Left renal cortex interstitium (tissue), 4 donors: ENCODE measurements around the gene NDP. TPM values are rescaled to one million over a fixed set of nuclear protein-coding genes. Genes with fewer than 3 reads are reported as not detected.

Experiments used
- DNase-seq, 4 donors: peaks; one replicate each; pipeline ENCODE4 v3.0.0-alpha.2; 2013; ENCODE audit warnings: low read depth in 4 of 4, low spot score in 2 of 4, missing footprints in 1 of 4
- polyA plus RNA-seq, 4 donors: library from polyadenylated mRNA; unstranded; fragments of 120-200 nt; gene quantifications; one replicate each; pipeline ENCODE4 v1.2.1, GENCODE V29; 2013; ENCODE audit not compliant: insufficient read length in 4 of 4

NDP gene, protein sequence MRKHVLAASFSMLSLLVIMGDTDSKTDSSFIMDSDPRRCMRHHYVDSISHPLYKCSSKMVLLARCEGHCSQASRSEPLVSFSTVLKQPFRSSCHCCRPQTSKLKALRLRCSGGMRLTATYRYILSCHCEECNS
- 1 to 10 TPM; 1.4 to 4.9 (median 2.8) TPM for polyA plus RNA-seq

DNA sequence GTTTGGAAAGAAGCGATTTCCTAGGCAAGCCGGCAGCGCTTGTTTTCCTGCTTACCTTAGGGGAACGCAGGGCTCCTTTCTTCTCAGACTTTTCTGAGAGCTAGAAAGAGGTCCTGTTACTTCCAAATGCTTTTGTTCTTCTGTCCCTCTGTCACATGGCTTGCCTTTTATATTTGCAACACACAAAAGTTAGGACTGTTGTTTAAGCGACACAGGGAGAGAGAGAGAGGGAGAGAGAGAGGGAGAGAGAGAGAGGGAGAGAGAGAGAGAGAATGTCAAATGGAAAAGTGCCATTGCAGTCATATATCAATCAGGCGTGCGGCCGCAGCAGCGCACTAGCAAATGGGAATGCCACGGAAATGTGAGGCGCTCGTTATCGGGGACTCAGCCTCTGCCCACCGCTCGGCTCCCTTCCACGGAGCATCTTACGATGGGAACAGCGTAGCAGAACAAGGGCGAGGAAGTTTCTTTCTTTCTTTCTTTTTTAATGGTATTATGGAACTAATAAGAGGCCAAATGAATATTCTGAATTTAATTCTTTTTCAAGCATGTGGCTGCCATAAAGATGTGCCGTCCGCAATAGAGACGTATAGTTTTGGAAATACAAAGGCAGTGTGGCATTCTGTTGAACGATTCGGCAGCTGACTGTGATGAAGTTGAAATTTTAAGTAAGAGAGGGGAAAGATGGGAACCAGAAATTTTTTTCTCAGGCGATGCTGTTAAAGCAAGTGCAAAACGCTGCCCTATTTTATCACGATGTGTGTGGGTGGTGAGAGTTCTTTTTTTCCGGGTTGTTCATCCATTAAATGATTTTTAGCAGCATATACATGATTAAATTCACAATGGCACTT lies at the start of gene NDP:
Gene NDP, minus strand, starts transcription at position 142 of the 851 bp plus-strand sequence. CDS start 14,745 bp downstream, outside the sequence.
- DNase-seq: peak in 1 of 4 donors; percentile 37

DNA sequence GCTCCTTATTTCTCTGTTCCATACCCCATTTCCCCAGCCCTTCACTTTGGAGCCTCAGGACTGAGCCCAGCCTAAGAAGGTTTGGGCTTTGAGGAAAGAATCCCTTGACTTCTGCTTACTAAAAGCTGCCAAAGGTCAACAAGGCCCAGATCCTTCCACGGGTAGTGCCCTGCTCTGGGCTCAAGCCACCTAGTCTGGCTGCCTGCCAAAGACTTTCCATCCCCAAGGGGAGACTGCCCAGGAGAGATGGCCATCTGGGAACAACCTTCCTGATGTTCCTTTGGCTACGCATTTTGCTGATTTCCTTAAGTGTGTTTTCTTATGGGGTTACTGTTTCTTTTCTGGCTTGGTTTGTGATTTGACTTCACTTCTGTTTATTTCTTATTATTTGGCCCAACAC lies 49.8 kb upstream of the NDP start:
- DNase-seq: no peak

DNA sequence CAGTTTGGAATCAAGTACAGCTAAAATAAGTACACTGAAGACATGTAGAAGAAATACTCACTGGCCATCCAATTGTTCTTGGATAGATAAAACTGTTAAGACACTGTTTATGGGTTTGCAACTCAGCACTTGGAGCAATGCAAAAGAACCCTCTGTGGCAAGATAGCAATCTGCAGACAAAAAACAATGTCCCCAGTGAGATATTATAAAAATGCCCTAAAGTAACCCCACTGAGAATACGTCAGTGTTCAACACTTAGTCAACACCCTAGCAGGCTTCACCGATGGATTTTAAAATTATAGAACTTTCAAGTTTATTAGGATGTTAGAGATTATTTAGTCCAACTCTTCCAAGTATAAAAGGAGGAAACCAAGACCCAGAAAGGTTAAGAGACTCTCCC lies 47.5 kb upstream of the NDP start:
- DNase-seq: no peak

DNA sequence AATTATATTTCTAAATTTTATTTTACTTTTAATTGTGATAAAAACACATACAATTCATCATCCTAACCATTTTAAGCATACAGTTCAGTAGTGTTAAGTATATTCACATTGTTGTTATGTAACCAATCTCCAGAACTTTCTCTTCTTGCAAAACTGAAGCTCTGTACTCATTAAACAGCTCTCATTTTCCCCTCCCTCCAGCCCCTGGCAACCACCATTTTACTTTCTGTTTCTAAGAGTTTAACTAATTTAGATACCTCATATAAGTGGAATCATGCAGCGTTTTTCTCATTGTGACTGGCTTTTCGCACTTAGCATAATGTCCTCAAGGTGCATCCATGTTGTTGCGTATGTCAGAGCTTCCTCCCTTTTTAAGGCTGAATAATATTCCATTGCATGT lies 46.7 kb upstream of the NDP start:
- DNase-seq: no peak

DNA sequence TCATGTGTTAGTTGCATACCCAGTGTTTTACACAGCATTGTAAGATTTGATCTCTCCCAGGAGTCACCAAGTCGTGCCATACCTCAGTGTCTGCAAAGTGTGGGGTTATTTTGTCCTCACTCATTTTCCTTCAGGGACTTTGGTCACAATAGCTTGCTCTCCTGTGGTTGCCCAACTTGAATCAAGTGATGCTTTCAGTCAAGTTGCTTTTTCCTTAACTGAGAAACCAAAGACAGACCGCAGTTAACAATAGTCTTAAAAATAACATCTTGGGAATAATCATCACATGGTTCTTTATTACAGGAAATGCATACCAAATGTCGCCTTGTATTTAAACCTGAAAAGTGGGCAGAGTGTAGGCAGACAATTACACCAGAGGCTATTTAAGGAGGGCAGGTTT lies 44.5 kb upstream of the NDP start:
- no peak for DNase-seq

DNA sequence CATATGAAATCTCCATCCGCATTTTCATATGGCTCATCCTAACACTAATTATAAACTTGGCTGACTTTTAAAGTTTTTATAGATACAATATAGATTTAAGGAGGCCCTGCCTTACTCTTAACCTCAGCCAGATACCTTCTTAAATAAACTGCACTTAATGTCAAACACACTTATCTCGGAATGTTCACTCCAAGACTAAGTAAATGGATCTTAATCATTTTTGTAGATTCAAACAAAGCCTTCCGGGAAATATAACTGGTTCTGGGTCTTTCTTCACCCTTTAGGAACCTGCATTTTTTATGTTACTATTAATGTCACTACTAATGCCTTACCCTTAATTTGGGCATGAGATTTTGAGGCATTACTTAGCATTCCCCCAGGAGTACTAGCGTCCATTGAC lies 43.7 kb upstream of the NDP start:
- no peak for DNase-seq

DNA sequence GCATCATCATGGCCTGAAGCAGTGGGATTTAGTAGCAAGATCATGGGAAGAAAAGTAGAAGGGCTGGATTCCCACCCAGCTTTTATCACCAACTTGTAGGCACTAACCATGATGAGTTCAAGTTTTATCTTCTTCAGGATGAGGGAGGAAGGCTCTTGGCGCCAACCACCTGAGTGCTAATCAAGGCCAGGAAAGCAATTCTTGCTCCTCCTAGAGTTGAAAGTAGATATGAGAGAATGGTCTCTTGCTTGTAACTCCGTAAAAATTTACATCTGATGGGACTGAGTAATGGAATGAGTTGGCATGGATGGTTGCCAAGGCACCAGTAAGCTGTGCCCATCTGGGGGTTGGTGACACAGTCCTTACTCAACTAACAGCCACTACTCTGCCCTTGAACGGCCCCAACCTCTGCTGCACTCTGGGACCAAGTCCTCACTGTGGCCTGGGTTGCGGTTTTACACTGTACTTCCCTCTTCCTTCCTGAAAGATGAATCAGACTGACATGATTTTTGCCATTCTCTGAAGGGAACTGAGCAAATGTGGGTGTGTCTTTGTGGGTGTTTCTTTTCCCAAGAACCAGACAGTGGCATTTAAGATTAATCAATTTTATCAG lies 39.4 kb upstream of the NDP start:
- no peak for DNase-seq

DNA sequence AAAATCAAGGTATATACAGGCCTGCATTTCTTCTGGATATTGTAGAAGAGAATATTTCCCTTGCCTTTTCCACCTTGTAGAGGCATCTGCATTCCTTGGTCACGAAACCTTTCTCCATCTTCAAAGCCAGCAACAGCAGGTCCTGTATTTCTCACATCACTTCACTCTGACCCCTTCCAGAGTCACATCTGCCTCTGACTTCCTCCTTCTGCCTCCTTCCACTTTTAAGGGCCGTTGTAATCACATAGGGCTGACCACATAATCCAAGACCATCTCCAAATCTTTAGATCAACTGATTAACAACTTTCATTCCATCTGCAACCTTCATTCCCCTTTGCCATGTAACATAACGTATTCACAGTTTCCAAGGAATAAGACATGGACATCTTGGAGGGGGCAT lies 38.3 kb upstream of the NDP start:
- no peak for DNase-seq

DNA sequence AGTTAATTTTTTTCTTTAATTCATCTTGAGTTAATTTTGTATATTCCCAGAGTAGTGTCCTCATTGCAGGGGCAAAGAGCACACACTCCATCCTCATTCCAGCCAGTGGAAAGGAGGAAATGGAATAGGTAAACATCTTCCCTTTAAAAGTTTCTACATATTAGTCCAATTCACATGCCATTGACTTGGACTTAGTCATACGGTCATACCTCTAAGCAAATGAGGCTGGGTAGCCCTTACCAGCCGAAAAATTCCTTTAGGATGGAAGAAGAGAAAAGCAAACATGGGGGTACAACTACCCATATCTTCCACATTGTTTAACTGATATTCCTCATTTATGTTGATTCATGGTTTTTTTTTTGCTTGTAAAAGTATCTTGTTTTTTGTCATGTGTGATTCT lies 37.4 kb upstream of the NDP start:
- DNase-seq: no peak

DNA sequence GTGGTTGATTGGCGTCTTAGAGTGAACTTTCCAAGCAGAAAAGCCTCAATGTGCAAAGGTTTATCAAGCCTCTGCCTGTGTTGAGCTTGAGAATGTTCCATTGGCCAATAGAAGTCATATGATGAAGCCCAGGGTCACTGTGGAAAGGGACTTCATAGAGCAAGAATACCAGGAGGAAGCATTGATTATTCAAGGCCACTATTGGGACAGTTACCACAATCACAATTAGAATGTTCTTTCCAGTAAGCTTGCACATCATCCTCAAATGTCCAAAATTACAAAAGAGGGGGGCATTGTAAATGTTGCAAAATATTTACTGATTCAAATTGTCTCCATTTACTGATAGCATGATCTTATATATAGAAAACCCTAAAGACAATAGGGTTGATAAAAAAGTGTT lies 32.9 kb upstream of the NDP start:
- no peak for DNase-seq

DNA sequence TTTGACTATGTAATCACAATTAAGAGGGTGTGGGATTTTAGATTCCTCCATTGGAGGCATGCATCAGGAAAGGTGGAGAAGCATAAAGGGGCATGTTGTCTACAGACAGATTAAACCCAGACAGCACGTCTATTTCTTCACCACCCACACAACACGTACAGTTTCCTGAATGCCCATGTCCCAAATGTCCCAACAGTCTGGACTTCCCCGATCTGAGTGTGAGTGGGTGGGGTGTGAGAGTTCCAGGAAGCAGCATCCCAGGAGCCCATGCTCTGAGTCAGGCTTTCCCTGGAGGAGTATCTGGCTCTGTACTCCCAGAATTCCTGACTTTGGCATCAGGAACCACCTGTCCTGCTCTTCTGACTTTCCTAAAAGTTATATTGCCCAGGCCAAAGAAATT lies 30.8 kb upstream of the NDP start:
- DNase-seq: no peak

DNA sequence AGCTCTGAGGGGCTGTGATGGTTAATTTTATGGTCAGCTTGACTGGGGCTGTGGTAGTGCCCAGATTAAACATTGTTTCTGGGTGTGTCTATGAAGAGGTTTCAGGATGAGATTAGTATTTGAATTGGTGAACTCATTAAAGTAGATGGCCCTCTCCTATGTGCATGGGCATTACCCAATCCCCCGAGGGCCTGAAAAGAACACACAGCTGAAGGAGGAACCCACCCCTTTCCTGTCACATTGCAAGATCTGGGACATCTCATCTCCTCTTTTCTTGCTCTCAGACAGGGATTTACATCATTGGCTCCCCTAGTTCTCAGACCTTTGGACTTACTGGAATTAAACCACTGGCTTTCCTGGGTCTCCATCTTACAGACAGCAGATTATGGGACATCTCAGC lies 29.4 kb upstream of the NDP start:
- DNase-seq: no peak

DNA sequence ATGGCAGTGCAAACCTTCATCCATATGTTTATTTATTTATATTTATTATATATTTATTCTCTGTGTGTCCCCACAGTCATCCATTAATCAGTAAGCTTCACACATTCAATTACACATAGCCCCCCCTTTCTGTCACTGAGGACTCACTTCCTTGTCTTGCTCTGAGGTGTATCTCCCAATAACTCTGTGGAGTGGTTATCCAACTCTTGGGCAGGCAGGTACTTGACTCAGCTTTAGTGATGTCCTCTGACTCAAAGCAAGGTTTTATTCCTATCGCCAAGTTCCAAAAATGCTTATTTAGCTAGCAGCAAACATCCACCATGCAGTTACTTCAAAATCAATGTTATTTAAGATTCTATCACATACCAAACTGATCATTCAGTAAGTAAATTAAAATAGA lies 25.2 kb upstream of the NDP start:
- DNase-seq: no peak

DNA sequence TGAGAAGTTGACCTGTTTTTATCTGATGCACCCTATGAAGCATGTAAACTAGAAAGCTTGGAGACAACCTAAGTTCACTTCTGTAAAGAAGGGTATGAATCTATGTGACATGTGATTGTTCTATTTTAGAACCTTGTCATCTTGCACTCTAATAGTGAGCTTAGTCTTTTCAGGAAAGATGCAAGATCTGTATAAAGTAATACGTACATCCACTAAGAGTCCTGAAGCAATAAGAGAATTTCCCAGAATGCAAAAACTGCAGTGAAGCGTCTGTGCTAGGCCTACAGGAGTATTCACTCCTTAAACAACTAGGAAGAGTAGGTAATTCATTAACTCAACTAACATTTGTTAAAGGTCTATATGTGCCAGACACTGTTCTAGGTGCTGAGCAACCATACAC lies 23.3 kb upstream of the NDP start:
- DNase-seq: no peak

DNA sequence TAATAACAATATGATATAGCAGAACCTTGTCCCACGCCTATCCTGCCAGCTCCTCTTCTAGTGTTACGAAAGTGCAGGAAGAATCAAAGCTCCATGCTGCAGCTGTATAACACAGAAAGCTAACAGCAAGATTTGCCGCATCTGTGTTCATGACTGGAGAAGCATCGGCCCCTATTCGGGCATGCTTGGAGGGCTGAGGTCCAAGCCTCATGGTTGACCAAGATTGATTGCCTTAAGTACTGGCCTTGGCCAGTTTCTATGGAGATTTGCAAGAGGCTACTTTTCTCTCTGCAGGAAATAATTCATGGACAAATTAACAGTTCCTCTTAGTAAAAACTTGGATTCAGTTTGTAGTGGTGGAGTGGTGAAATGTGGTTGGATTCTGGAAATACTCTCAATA lies 12.9 kb upstream of the NDP start:
- DNase-seq: no peak

DNA sequence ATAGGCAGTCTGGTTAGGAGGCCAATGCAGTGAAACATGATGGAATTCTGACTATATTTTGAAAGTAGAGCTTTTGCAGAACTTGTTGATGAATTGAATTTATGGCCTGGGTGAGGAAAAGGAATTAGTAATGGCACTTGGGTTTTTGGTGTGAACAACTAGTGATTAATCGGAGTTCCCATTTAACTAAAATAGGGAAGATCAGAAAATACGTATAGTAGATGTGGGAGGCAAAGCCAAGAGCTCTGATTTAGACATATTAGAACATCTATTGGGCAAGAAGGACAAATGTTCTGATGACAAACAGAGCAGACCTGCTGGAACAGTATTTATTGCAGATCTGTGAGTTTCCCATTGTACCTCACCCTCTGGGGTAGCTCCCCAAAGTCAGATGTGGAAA lies 12.3 kb upstream of the NDP start:
- no peak for DNase-seq

DNA sequence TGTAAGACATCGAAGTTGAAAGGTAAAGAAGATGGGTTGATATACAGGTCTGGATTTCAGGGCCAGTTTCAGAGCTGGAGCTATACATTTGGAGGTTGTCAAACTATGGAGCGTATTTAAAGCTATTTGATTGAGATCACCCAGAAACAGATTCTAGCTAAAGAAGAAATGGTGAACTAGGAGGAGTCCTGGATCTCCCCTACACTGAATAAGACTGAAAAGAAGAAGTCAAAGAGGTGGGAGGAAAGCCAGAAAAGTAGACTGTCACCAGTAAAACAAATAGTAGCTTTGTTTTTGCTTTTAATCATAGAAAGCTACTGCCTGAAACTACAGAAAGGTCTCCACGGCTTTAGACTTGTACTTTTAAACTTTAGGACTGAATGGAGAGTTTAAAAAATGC lies 5.0 kb upstream of the NDP start:
- no peak for DNase-seq

DNA sequence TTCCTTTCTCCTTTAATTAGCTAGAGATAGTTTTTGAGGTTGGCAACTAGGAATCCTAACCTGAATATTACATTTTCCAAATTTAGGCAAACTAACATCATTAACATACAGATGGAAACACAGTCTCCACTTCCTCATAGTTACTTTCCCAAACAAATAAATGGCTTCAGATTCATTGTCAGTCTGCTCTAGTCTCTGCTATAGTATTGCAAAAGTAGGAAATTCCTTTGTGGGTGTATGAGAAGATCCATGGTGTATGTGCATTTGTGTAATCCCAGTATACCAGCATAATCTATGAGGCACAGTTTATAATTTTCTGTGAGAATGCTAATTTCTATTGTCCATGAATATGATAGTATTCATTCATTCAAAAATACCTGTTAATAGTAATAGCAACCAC lies 3.0 kb upstream of the NDP start:
- DNase-seq: no peak

DNA sequence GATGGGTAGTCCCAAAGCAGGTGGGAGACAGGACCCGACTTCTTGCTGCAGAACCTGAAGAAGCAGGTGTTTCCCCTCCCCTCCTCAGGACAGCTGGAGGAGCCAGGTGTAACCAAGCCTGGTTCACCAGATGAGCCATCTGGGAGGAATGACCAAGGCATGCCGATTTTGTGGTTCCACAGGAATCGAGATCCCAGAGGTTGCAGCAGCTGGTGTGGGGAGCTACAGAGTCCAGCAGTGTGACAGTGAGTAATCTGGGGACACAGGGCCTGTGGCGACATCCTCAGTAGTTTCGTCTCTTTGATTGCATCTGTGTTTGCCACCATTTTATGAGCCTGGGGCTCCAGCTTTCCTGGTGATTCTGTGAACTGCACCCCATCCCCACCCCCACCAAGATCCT lies 2.6 kb upstream of the NDP start:
- DNase-seq: no peak

DNA sequence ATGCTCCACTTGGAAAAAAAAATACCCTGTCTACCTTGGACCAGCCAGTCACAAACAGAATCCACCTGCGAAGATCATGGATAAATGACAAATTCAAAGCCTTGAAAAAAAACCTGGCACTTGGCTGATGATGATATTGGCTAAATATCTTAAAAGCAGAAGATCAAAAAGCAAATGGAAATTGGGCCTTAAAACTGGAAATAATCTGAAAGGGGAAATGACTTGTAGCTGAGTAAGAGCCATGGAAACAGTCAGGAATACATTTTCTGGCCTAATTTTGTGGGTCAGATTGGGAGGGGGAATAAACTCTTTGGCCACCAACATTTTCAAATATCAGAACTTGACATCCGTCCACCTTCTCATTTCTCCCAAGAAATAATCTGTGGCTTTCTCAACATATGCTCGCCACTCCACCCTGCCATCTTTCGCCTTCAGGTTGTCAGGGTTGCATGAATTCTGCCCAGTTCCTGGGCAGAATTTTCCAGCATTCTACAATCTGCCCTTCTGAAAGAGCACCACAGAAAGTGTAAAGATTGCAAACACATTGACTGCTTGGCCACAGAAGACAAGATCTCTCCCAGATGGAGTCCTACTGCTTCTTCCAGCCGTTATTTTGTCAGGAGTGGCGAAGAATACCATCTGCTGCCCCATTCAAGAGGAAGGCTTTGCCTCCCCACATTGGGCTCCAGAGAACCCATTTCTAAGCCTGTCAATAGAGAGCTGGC lies 1.7 kb upstream of the NDP start:
- no peak for DNase-seq

DNA sequence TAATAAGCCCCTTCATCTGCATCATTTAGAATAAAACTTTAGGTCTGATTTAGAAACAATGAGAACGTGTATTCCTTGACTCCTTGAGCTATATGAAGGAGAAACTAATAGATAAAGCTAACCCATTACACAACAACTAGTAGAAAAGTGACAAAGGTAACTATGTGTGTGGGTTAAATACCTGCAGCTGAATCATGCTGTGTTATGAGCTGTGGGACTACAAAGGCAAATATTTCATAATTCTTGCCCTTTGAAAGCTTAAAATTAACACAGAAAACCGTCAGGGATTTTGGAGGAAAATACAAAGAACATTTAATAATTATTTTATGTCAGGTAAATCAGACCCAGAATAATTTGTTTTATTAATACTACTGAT lies 898 bp upstream of the NDP start:
- no peak for DNase-seq
